ENCODE data around the gene PCDHB16.
"Not testable (repeated sequence)": the region's sequence is repeated elsewhere in the genome, so short reads cannot be mapped to it uniquely, and the experiment has no call there.

Gene PCDHB16

DNA sequence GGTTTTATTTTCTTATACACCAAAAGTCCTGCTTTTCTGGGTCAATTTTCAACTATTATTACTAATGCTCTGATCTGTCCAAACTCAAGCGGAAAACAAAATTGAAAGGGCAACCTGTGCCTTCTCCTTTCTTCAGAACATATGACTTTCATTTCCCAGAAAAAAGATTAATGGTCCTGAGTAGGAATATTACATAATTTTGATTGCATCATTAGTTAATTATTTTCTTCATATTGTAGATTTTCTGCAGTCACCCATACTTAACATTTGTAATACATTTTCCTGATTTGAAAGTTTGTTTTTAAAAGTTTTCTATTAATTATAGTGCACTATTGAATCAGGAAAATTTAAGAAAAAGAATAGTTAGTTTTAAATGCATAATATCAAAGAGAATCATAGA, 6.3 kb upstream of the PCDHB16 start:
- DNase-seq: no peak
- H3K4me3 ChIP-seq (ENCODE audit: low read depth, low read length): no peak overlapping the region
- no peaks in the 10 kb centered on the region; the same call in 1 of the 2 replicates for H3K9me3 ChIP-seq
- H3K36me3 ChIP-seq: no peaks in the 10 kb centered on the region
- TF ChIP-seq, protein P1, sequence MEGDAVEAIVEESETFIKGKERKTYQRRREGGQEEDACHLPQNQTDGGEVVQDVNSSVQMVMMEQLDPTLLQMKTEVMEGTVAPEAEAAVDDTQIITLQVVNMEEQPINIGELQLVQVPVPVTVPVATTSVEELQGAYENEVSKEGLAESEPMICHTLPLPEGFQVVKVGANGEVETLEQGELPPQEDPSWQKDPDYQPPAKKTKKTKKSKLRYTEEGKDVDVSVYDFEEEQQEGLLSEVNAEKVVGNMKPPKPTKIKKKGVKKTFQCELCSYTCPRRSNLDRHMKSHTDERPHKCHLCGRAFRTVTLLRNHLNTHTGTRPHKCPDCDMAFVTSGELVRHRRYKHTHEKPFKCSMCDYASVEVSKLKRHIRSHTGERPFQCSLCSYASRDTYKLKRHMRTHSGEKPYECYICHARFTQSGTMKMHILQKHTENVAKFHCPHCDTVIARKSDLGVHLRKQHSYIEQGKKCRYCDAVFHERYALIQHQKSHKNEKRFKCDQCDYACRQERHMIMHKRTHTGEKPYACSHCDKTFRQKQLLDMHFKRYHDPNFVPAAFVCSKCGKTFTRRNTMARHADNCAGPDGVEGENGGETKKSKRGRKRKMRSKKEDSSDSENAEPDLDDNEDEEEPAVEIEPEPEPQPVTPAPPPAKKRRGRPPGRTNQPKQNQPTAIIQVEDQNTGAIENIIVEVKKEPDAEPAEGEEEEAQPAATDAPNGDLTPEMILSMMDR (IDR thresholded peaks at IDR 0.05; ENCODE audit: low read depth, low read length): no peak
- no peaks in the 10 kb centered on the region for H3K4me1 ChIP-seq
- no peaks in the 10 kb centered on the region for H3K27me3 ChIP-seq

DNA sequence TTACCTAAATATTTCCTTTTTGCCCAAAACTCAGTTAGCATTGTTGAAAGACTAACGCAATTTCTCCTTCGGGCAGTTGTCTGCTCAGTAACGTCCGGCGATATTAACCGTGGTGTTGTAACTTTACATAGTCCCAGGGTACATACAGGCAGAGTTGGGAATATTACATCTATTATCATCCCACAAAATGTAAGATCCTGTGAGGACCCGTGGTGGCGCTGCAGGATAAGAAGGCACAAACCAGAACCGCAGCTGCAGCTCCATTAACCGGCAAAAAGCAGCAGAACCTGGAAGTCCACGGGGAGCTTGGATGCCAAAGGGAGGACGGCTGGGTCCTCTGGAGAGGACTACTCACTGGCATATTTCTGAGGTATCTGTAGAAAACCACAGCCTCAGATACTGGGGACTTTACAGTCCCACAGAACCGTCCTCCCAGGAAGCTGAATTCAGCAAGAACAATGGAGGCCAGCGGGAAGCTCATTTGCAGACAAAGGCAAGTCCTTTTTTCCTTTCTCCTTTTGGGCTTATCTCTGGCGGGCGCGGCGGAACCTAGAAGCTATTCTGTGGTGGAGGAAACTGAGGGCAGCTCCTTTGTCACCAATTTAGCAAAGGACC, 4.5 kb upstream of the PCDHB16 start, which contains the start of gene PCDHB8:
PCDHB8 (plus strand) TSS at position 214 of the 615 bp plus-strand sequence; CDS start at position 459, 245 bp downstream.
- not testable (repeated sequence) for H3K9me3 ChIP-seq, H3K36me3 ChIP-seq, H3K27me3 ChIP-seq, H3K4me1 ChIP-seq
- DNase-seq: peak; percentile 72
- peak within 1 kb of the TSS; percentile 11; the same call in 1 of the 2 replicates for H3K4me3 ChIP-seq (ENCODE audit: low read depth, low read length)
- TF ChIP-seq, protein P1 (IDR thresholded peaks at IDR 0.05; ENCODE audit: low read depth, low read length): peak; percentile 63

- not testable (repeated sequence) for DNase-seq; H3K4me1 ChIP-seq; H3K9me3 ChIP-seq; H3K36me3 ChIP-seq; H3K4me3 ChIP-seq (ENCODE audit: low read depth, low read length); H3K27me3 ChIP-seq
Measured at GRCh38 chr5:141179371-141179770, 2.8 kb upstream of the PCDHB16 start.

DNA sequence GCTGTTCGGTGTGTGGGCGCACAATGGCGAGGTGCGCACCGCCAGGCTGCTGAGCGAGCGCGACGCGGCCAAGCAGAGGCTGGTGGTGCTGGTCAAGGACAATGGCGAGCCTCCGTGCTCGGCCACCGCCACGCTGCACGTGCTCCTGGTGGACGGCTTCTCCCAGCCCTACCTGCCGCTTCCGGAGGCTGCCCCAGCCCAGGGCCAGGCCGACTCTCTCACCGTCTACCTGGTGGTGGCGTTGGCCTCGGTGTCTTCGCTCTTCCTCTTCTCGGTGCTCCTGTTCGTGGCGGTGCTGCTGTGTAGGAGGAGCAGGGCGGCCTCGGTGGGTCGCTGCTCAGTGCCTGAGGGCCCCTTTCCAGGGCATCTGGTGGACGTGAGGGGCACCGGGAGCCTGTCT, 2.3 kb upstream of the PCDHB16 start:
- not testable (repeated sequence) for H3K27me3 ChIP-seq; H3K4me3 ChIP-seq (ENCODE audit: low read depth, low read length); H3K36me3 ChIP-seq; H3K4me1 ChIP-seq; H3K9me3 ChIP-seq; DNase-seq

- H3K36me3 ChIP-seq: peaks cover 7% of the 10 kb centered on the region; the same call in 1 of the 2 replicates
- H3K4me3 ChIP-seq (ENCODE audit: low read depth, low read length): no peak overlapping the region
- H3K9me3 ChIP-seq: no peaks in the 10 kb centered on the region; the same call in 1 of the 2 replicates
- TF ChIP-seq, protein P1 (IDR thresholded peaks at IDR 0.05; ENCODE audit: low read depth, low read length): no peak
- H3K27me3 ChIP-seq: no peaks in the 10 kb centered on the region
- no peak for DNase-seq
- no peaks in the 10 kb centered on the region for H3K4me1 ChIP-seq
Measured at GRCh38 chr5:141180313-141180712, 1.9 kb upstream of the PCDHB16 start.

GRCh38 chr5:141184117-141184855, 2.1 kb downstream of the PCDHB16 start:
- H3K27me3 ChIP-seq; H3K36me3 ChIP-seq; H3K4me1 ChIP-seq; DNase-seq; H3K9me3 ChIP-seq; H3K4me3 ChIP-seq (ENCODE audit: low read depth, low read length): not testable (repeated sequence)

DNA sequence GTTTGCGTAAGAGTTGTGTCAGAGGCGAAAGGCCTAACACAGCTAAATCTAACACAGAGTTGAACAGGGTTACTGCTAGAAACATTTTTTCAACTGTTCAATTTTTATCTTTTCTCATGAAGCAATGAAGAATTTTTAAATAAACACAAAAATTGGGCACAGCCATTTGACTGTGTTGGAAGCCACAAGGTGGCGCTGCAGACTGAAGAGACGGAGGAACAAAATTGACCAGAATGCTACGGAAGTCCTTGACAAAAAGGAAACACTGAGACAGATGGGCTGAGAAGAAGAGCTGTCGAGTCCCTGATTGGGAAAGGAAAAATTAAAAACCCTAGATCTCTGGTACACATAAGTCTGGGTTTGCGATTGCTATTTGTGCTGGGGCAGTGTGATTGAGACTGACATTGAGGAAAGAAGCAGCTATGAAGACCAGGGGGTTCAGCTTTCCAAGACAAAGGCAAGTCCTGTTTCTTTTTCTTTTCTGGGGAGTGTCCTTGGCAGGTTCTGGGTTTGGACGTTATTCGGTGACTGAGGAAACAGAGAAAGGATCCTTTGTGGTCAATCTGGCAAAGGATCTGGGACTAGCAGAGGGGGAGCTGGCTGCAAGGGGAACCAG, 4.8 kb downstream of the PCDHB16 start, which contains the start of gene PCDHB9:
PCDHB9 (plus strand) TSS at position 265 of the 616 bp plus-strand sequence; CDS start at position 423, 158 bp downstream.
- TF ChIP-seq, protein P1 (IDR thresholded peaks at IDR 0.05; ENCODE audit: low read depth, low read length): peak; percentile 62
- Histone ChIP-seq H3K4me3 (ENCODE audit: low read depth, low read length) (no peak within 1 kb of the TSS), H3K9me3 (no peaks in the 10 kb centered on the region; the same call in 1 of the 2 replicates), H3K36me3 (peaks cover 9% of the 10 kb centered on the region; the same call in 1 of the 2 replicates), H3K27me3 (no peaks in the 10 kb centered on the region), H3K4me1 (no peaks in the 10 kb centered on the region)
- DNase-seq: peak; percentile 42

- H3K9me3 ChIP-seq; H3K27me3 ChIP-seq; H3K36me3 ChIP-seq; DNase-seq; H3K4me1 ChIP-seq; H3K4me3 ChIP-seq (ENCODE audit: low read depth, low read length): not testable (repeated sequence)
Measured at GRCh38 chr5:141188682-141189081, 6.5 kb downstream of the PCDHB16 start.

DNA sequence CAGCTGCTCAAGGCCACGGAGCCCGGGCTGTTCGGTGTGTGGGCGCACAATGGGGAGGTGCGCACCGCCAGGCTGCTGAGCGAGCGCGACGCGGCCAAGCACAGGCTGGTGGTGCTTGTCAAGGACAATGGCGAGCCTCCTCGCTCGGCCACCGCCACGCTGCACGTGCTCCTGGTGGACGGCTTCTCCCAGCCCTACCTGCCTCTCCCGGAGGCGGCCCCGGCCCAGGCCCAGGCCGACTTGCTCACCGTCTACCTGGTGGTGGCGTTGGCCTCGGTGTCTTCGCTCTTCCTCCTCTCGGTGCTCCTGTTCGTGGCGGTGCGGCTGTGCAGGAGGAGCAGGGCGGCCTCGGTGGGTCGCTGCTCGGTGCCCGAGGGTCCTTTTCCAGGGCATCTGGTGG, 6.9 kb downstream of the PCDHB16 start:
- not testable (repeated sequence) for H3K4me3 ChIP-seq (ENCODE audit: low read depth, low read length); DNase-seq; H3K36me3 ChIP-seq; H3K4me1 ChIP-seq; H3K9me3 ChIP-seq; H3K27me3 ChIP-seq

Measured in BE2C (cell line).